Uterus (tissue), 4 donors: ENCODE measurements around the gene TNP2. TPM values are rescaled to one million over a fixed set of nuclear protein-coding genes. Genes with fewer than 3 reads are reported as not detected.

Source experiments
- DNase-seq, 2 donors: peaks; one replicate each; pipeline ENCODE4 v3.0.0-alpha.2; 2019 to 2020
- H3K27ac ChIP-seq, 2 donors: fragments of 200-600 bp; sonication (generic); 1 replicate in 1 of 2; 2 replicates in 1 of 2; pipeline ENCODE4 v1.5.1; 2016 to 2018
- H3K27me3 ChIP-seq, 2 donors: fragments of 200-600 bp; sonication (generic); one replicate each; pipeline ENCODE4 v1.5.1; 2018 to 2019; ENCODE audit warnings: control low read depth in 1 of 2
- H3K36me3 ChIP-seq, 2 donors: fragments of 200-600 bp; sonication (generic); one replicate each; pipeline ENCODE4 v1.5.1; 2019; ENCODE audit warnings: control low read depth in 1 of 2
- H3K4me1 ChIP-seq, 2 donors: fragments of 200-600 bp; sonication (generic); one replicate each; pipeline ENCODE4 v1.5.1; 2018 to 2019; ENCODE audit warnings: control low read depth in 1 of 2
- H3K4me3 ChIP-seq, 2 donors: fragments of 200-600 bp; sonication (generic); 1 replicate in 1 of 2; 2 replicates in 1 of 2; pipeline ENCODE4 v1.5.1; 2018 to 2019; ENCODE audit warnings: mild to moderate bottlenecking in 1 of 2
- H3K9me3 ChIP-seq, 2 donors: fragments of 200-600 bp; sonication (generic); one replicate each; pipeline ENCODE4 v1.5.1; 2019; ENCODE audit warnings: control low read depth in 1 of 2
- POLR2A ChIP-seq, 2 donors: fragments of 450-650 bp; IDR thresholded peaks; one replicate each; pipeline ENCODE4 v1.6.1; 2016; ENCODE audit warnings: antibody characterized with exemption in 2 of 2, mild to moderate bottlenecking in 1 of 2, moderate library complexity in 1 of 2
- intact Hi-C: fragments of 100-400 bp; cut with DNase I; formaldehyde crosslinking; loops from one replicate; pipeline ENCODE4 v1.15.1; 2023; ENCODE audit warnings: low total_unique reads
- microRNA-seq: library from miRNA; unstranded; fragments of <30 nt; microRNA quantifications from one replicate; pipeline ENCODE4, GENCODE V29; 2016; ENCODE audit warnings: borderline microRNAs expressed, borderline replicate concordance
- small RNA-seq: library from RNA; depleted of rRNA; stranded (forward); fragments of <200 nt; gene quantifications from one replicate; pipeline ENCODE3, GENCODE V24; 2016
- total RNA-seq, 4 donors: library from RNA; depleted of rRNA in 3 of 4; stranded (reverse); fragments of >200 nt in 3 of 4; gene quantifications; one replicate each; pipeline versions ENCODE4 v1.1.0 to v1.2.4, GENCODE V29; 2014 to 2023
- TF ChIP-seq, protein P1 (sequence below), 4 experiments: fragments of 200-600 bp in 2 of 4; fragments of 450-650 bp in 2 of 4; sonication (generic) in 2 of 4; IDR thresholded peaks; one replicate each; pipeline ENCODE4 v1.5.1; 2016 to 2019; ENCODE audit warnings: antibody characterized with exemption in 4 of 4, mild to moderate bottlenecking in 2 of 4, moderate library complexity in 1 of 4
- donor health status: DM: yes; HTN: yes; CAD: no.

TNP2 gene
- total RNA-seq, 4 donors from 2014 or later: not detected

DNA sequence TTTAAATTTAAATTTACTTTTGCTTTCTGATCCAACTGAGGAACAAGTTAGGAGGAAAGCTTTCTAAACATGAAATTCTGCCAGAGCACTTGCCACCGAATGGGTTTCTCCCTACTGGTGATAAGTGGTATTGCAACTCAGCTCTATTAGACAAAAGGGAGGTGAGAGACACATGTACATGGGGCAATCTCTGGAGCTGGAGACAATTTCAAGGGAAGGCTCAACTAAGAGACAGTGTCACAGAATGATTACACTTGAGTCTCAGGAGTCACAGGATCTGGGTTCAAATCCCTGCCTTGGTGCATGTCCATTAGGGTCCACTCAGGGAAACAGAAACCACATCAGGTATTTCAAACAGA, 50.5 kb downstream of the TNP2 start:
- Histone ChIP-seq H3K4me3 (no peak overlapping the region), H3K27ac (no peak overlapping the region), H3K4me1 (no peaks in the 10 kb centered on the region), H3K9me3 (peaks cover 0 to 7% of the 10 kb centered on the region in 2 donors), H3K36me3 (no peaks in the 10 kb centered on the region), H3K27me3 (no peaks in the 10 kb centered on the region)
- no peak for DNase-seq
- TF ChIP-seq, protein P1, sequence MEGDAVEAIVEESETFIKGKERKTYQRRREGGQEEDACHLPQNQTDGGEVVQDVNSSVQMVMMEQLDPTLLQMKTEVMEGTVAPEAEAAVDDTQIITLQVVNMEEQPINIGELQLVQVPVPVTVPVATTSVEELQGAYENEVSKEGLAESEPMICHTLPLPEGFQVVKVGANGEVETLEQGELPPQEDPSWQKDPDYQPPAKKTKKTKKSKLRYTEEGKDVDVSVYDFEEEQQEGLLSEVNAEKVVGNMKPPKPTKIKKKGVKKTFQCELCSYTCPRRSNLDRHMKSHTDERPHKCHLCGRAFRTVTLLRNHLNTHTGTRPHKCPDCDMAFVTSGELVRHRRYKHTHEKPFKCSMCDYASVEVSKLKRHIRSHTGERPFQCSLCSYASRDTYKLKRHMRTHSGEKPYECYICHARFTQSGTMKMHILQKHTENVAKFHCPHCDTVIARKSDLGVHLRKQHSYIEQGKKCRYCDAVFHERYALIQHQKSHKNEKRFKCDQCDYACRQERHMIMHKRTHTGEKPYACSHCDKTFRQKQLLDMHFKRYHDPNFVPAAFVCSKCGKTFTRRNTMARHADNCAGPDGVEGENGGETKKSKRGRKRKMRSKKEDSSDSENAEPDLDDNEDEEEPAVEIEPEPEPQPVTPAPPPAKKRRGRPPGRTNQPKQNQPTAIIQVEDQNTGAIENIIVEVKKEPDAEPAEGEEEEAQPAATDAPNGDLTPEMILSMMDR (IDR thresholded peaks at IDR 0.05): no peak
- TF ChIP-seq POLR2A (IDR thresholded peaks at IDR 0.05): no peak
- intact Hi-C loops: no loop called here

Small RNA genes within 50 kb of the gene (microRNA-seq; reads per million reads assigned to microRNA genes)
- not detected for gene MIR548H2

Small RNA genes within 50 kb of the gene (small RNA-seq; reads per million reads assigned to genes)
- not detected for gene MIR548H2
- gene RF00019: not detected
- gene RF00554: not detected

Other genes starting within 250 kb of the TNP2 start
- 10 to 100 TPM in 1 of 4 donors, 1 to 10 TPM in 2, not detected in 1; 6.4 to 45.3 (median 7.6) TPM for gene SOCS1, start 13.1 kb downstream of the TNP2 start, total RNA-seq
- not detected for gene PRM3, start 4.3 kb upstream of the TNP2 start, total RNA-seq
- not detected for gene PRM2, start 7.2 kb upstream of the TNP2 start, total RNA-seq
- not detected for gene PRM1, start 12.0 kb upstream of the TNP2 start, total RNA-seq
- gene RMI2, start 76.1 kb upstream of the TNP2 start, total RNA-seq: 10 to 100 TPM in 1 of 4 donors, under 1 TPM in 1, not detected in 2; 0.49 to 15.3 TPM